SK-N-DZ (cell line): ENCODE measurements around the gene PTN.

Experiments
- small RNA-seq, 2 experiments: library from RNA; depleted of rRNA; stranded (forward); fragments of <200 nt; gene quantifications; one replicate each; pipeline ENCODE3, GENCODE V24; 2014

The PTN gene

Small RNA genes lying within 50 kb of the gene (small RNA-seq; reads per million reads assigned to genes)
- gene RF00136: 0 to 2.0 reads per million in 2 experiments
